GM23338 (cell line): ENCODE measurements around the gene FASTK. TPM values are rescaled to one million over a fixed set of nuclear protein-coding genes. Genes with fewer than 3 reads are reported as not detected.

ENCODE experiments used
- ATAC-seq: fragments of 200-7000 bp; cut with Tn5 transposase; 3 replicates; pipeline ENCODE4 v1.9.1; 2020
- DNase-seq: peaks from one replicate; pipeline ENCODE4 v3.0.0-alpha.2; 2015; ENCODE audit warnings: low spot score
- H2AFZ ChIP-seq: fragments of 200-600 bp; sonication (generic); 2 replicates; pipeline ENCODE4 v1.8.0; 2016; ENCODE audit warnings: antibody characterized with exemption, mild to moderate bottlenecking, moderate library complexity
- H3F3A ChIP-seq: fragments of 200-600 bp; sonication (generic); replicated peaks from 2 replicates; pipeline ENCODE4 v1.8.0; 2017; ENCODE audit warnings: antibody characterized with exemption, mixed run types, low read depth
- H3K27ac ChIP-seq: fragments of 200-600 bp; sonication (generic); 2 replicates; pipeline ENCODE4 v1.6.1; 2016; ENCODE audit warnings: low read depth
- H3K27me3 ChIP-seq: fragments of 200-600 bp; sonication (generic); 2 replicates; pipeline ENCODE4 v1.8.0; 2016; ENCODE audit warnings: mild to moderate bottlenecking, mixed run types, moderate library complexity; ENCODE audit not compliant: insufficient read depth
- H3K36me3 ChIP-seq: fragments of 200-600 bp; sonication (generic); 2 replicates; pipeline ENCODE4 v1.8.0; 2016; ENCODE audit warnings: mild to moderate bottlenecking; ENCODE audit not compliant: insufficient read depth
- H3K4me1 ChIP-seq: fragments of 200-600 bp; sonication (generic); 2 replicates; pipeline ENCODE4 v1.8.0; 2016; ENCODE audit warnings: mild to moderate bottlenecking, moderate library complexity; ENCODE audit not compliant: insufficient read depth
- H3K4me2 ChIP-seq: fragments of 200-600 bp; sonication (generic); 2 replicates; pipeline ENCODE4 v1.7.1; 2017; ENCODE audit warnings: mixed run types
- H3K4me3 ChIP-seq: fragments of 200-600 bp; sonication (generic); 2 replicates; pipeline ENCODE4 v1.6.1; 2016; ENCODE audit warnings: mixed run types
- H3K79me2 ChIP-seq: fragments of 200-600 bp; sonication (generic); replicated peaks from 2 replicates; pipeline ENCODE4 v1.8.0; 2017; ENCODE audit warnings: mild to moderate bottlenecking; ENCODE audit not compliant: insufficient read depth
- H3K9me2 ChIP-seq: fragments of 200-600 bp; sonication (generic); 2 replicates; pipeline ENCODE4 v1.8.0; 2017; ENCODE audit not compliant: insufficient read depth
- H4K20me1 ChIP-seq: fragments of 200-600 bp; sonication (generic); replicated peaks from 2 replicates; pipeline ENCODE4 v1.8.0; 2017; ENCODE audit warnings: mild to moderate bottlenecking; ENCODE audit not compliant: insufficient read depth
- H3K27ac Mint-ChIP-seq: 2 replicates; pipeline ENCODE4 v1.8.0; 2020; ENCODE audit warnings: inconsistent platforms, mild to moderate bottlenecking, moderate library complexity, mixed read lengths
- H3K27me3 Mint-ChIP-seq: 3 replicates; pipeline ENCODE4 v1.8.0; 2022; ENCODE audit warnings: low read depth, mild to moderate bottlenecking, moderate library complexity, mixed read lengths, inconsistent platforms; ENCODE audit not compliant: insufficient read depth, poor library complexity
- H3K36me3 Mint-ChIP-seq: 3 replicates; pipeline ENCODE4 v1.8.0; 2021; ENCODE audit warnings: low read depth, mild to moderate bottlenecking, inconsistent platforms, moderate library complexity, mixed read lengths
- H3K4me1 Mint-ChIP-seq: 3 replicates; pipeline ENCODE4 v1.8.0; 2020; ENCODE audit warnings: mild to moderate bottlenecking, inconsistent platforms, mixed read lengths
- H3K4me3 Mint-ChIP-seq: 3 replicates; pipeline ENCODE4 v1.8.0; 2021; ENCODE audit warnings: moderate library complexity, mild to moderate bottlenecking, inconsistent platforms, mixed read lengths
- H3K9me3 Mint-ChIP-seq: 3 replicates; pipeline ENCODE4 v1.8.0; 2020; ENCODE audit warnings: moderate library complexity, mild to moderate bottlenecking, inconsistent platforms, mixed read lengths
- CREB1 ChIP-seq: fragments of 250-450 bp; sonication (Bioruptor Pico); IDR thresholded peaks from 2 replicates; pipeline ENCODE4 v1.5.0; 2020; ENCODE audit warnings: low read depth, mild to moderate bottlenecking, moderate library complexity
- EZH2 ChIP-seq: fragments of 200-600 bp; sonication (generic); IDR thresholded peaks from one replicate; pipeline ENCODE4 v1.8.0; 2017; ENCODE audit warnings: antibody characterized with exemption, mild to moderate bottlenecking, low read depth; ENCODE audit not compliant: unreplicated experiment
- JUNB ChIP-seq: IDR thresholded peaks from one replicate; pipeline ENCODE4 v1.6.1; 2016; ENCODE audit warnings: antibody characterized with exemption; ENCODE audit not compliant: unreplicated experiment
- POLR2AphosphoS5 ChIP-seq: IDR thresholded peaks from 2 replicates; pipeline ENCODE4 v1.6.1; 2016; ENCODE audit warnings: antibody characterized with exemption, low read depth
- REST ChIP-seq: IDR thresholded peaks from one replicate; pipeline ENCODE4 v1.6.1; 2018; ENCODE audit warnings: antibody characterized with exemption; ENCODE audit not compliant: unreplicated experiment
- STAT1 ChIP-seq: IDR thresholded peaks from one replicate; pipeline ENCODE4 v1.6.1; 2016; ENCODE audit warnings: antibody characterized with exemption; ENCODE audit not compliant: unreplicated experiment
- ZNF331 ChIP-seq: fragments of 250-450 bp; sonication (Bioruptor Pico); IDR thresholded peaks from 2 replicates; pipeline ENCODE4 v1.5.0; 2020; ENCODE audit warnings: low read depth, mild to moderate bottlenecking, moderate library complexity
- polyA plus RNA-seq: library from polyadenylated mRNA; unstranded; fragments of >200 nt; fragmentation: Nextera tagmentation; extraction: Ambion mirVana; gene quantifications from 2 replicates; pipeline ENCODE4 v1.2.1, GENCODE V29; 2016
- total RNA-seq: library from RNA; depleted of rRNA; stranded (reverse); fragments of >200 nt; shearing (Covaris generic); gene quantifications from 2 replicates; pipeline ENCODE4 v1.2.3, GENCODE V29; 2014
- TF ChIP-seq, protein P1 (sequence below), 2 experiments: fragments of 200-600 bp in 1 of 2; sonication (generic) in 1 of 2; conservative IDR thresholded peaks; 2 replicates each; pipeline versions ENCODE4 v1.5.1 to v1.6.1; 2016 to 2017; ENCODE audit warnings: antibody characterized with exemption in 2 of 2, low read depth in 2 of 2, mild to moderate bottlenecking in 2 of 2, moderate library complexity in 1 of 2

Gene FASTK
- total and polyA plus RNA-seq, 2 experiments from 2014 or later = 37.4 to 57.4 TPM

DNA sequence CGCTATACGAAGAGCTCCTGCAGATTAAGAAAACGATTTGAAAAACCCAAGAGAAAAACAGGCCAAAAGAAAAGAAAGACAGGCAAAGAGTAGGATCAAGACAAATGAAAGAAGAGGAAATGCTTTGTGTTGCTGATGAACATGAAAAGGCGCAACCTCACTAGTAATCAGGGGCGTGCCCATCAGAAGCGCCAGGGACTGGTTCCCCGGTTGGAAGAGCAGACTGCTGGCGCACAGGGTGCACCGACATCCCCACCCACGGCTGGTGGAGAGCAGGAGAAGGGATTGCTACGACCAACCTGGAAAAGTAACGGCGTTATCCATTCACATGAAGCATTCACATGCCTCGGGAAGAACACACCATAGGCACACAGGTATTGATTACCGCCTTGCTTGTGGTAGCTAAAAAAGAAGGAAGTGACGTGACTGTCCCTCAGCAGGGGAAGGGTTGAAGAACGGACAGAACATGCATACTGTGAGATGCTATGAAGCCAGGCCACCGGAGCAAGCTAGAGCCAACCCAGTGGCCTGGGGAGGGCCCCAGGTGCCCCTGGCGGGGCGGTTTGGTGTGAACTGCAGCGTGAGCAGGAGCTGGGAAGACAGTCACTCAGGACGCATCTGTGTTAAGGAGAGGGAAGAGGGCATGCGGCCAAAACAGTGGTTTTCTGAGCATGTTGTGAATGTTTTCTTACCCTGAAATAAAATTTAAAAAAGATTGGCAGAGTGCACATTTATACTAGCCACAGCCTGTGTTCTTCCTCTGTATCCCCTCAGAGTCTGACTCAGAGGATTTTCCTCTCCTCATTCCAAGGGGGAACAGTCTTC is 24.0 kb upstream of the FASTK start:
- peak overlapping the region; percentile 60 for H3K4me2 ChIP-seq
- H3K79me2 ChIP-seq = peaks cover 56% of the 10 kb centered on the region
- Mint-ChIP-seq H3K27me3 (peaks cover 10% of the 10 kb centered on the region), H3K4me3 (peak overlapping the region; percentile 55), H3K4me1 (peaks cover 51% of the 10 kb centered on the region), H3K36me3 (no peaks in the 10 kb centered on the region; the same call in 2 of the 3 replicates), H3K9me3 (no peaks in the 10 kb centered on the region), H3K27ac (peak overlapping the region; percentile 86)
- H3K4me3 ChIP-seq = peak overlapping the region; percentile 34
- H3K27ac ChIP-seq = peak overlapping the region; percentile 82
- H2AFZ ChIP-seq = no peak overlapping the region
- H3K27me3 ChIP-seq = no peaks in the 10 kb centered on the region
- TF ChIP-seq CREB1 (CRISPR knock-in tag) (peak; percentile 47; the same call in 1 of the 2 replicates), POLR2AphosphoS5 (peak; percentile 44; the same call in 1 of the 2 replicates), STAT1 (no peak), JUNB (no peak)
- peaks cover 52% of the 10 kb centered on the region for H3K4me1 ChIP-seq
- H4K20me1 ChIP-seq = peaks cover 11% of the 10 kb centered on the region; the same call in 1 of the 2 replicates
- DNase-seq = peak; percentile 91
- H3F3A ChIP-seq = peaks cover 18% of the 10 kb centered on the region; the same call in 1 of the 2 replicates
- H3K9me2 ChIP-seq = no peaks in the 10 kb centered on the region
- peak; percentile 76 for ATAC-seq
- H3K36me3 ChIP-seq = no peaks in the 10 kb centered on the region

DNA sequence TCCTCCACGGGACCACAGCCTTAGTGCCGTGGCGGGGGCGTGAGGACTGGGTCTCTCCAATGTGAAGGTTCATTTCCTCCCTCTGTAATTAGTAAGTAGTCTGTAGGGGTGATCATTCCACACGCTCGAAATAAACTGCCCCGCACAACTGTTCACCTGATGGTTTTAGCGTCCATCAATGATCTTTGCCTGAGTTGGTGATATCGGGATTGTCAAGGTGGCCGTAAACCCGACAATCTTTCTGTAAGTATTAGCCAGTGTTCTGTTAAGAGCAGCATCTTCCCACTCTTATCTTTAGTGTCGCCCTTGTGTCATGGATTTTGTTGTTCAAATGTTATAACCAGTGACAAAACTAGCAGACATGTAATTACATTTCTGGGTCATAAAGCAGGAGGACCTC is 23.4 kb upstream of the FASTK start:
- peaks cover 10% of the 10 kb centered on the region for H3K27me3 Mint-ChIP-seq
- peak overlapping the region; percentile 82 for H3K27ac ChIP-seq
- ATAC-seq (no peak), DNase-seq (no peak)
- H2AFZ ChIP-seq = no peak overlapping the region
- H3K4me2 ChIP-seq = peak overlapping the region; percentile 60
- H3K36me3 ChIP-seq = no peaks in the 10 kb centered on the region
- no peaks in the 10 kb centered on the region; the same call in 2 of the 3 replicates for H3K36me3 Mint-ChIP-seq
- peak overlapping the region; percentile 34; the same call in 1 of the 2 replicates for H3K4me3 ChIP-seq
- H3K79me2 ChIP-seq = peaks cover 62% of the 10 kb centered on the region
- no peaks in the 10 kb centered on the region for H3K9me3 Mint-ChIP-seq
- peak overlapping the region; percentile 55 for H3K4me3 Mint-ChIP-seq
- H4K20me1 ChIP-seq = peaks cover 11% of the 10 kb centered on the region; the same call in 1 of the 2 replicates
- H3K9me2 ChIP-seq = no peaks in the 10 kb centered on the region
- peaks cover 54% of the 10 kb centered on the region for H3K4me1 ChIP-seq
- H3K27me3 ChIP-seq = no peaks in the 10 kb centered on the region
- peak overlapping the region; percentile 86 for H3K27ac Mint-ChIP-seq
- H3K4me1 Mint-ChIP-seq = peaks cover 47% of the 10 kb centered on the region
- peaks cover 16% of the 10 kb centered on the region; the same call in 1 of the 2 replicates for H3F3A ChIP-seq
- TF ChIP-seq JUNB (no peak), ZNF331 (CRISPR knock-in tag) (no peak), EZH2 (no peak), REST (no peak)
- TF ChIP-seq, protein P1, sequence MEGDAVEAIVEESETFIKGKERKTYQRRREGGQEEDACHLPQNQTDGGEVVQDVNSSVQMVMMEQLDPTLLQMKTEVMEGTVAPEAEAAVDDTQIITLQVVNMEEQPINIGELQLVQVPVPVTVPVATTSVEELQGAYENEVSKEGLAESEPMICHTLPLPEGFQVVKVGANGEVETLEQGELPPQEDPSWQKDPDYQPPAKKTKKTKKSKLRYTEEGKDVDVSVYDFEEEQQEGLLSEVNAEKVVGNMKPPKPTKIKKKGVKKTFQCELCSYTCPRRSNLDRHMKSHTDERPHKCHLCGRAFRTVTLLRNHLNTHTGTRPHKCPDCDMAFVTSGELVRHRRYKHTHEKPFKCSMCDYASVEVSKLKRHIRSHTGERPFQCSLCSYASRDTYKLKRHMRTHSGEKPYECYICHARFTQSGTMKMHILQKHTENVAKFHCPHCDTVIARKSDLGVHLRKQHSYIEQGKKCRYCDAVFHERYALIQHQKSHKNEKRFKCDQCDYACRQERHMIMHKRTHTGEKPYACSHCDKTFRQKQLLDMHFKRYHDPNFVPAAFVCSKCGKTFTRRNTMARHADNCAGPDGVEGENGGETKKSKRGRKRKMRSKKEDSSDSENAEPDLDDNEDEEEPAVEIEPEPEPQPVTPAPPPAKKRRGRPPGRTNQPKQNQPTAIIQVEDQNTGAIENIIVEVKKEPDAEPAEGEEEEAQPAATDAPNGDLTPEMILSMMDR (conservative IDR thresholded peaks at IDR 0.05; ENCODE audit: low read depth in 2 of 2) = no peak
